GM23338 (cell line): ENCODE data around the gene TLNRD1. TPM values are rescaled to one million over a fixed set of nuclear protein-coding genes. Genes with fewer than 3 reads are reported as not detected.

ENCODE experiments used
- ATAC-seq: fragments of 200-7000 bp; cut with Tn5 transposase; 3 replicates; pipeline ENCODE4 v1.9.1; 2020
- DNase-seq: peaks from one replicate; pipeline ENCODE4 v3.0.0-alpha.2; 2015; ENCODE audit warnings: low spot score
- H2AFZ ChIP-seq: fragments of 200-600 bp; sonication (generic); 2 replicates; pipeline ENCODE4 v1.8.0; 2016; ENCODE audit warnings: antibody characterized with exemption, mild to moderate bottlenecking, moderate library complexity
- H3F3A ChIP-seq: fragments of 200-600 bp; sonication (generic); replicated peaks from 2 replicates; pipeline ENCODE4 v1.8.0; 2017; ENCODE audit warnings: antibody characterized with exemption, mixed run types, low read depth
- H3K27ac ChIP-seq: fragments of 200-600 bp; sonication (generic); 2 replicates; pipeline ENCODE4 v1.6.1; 2016; ENCODE audit warnings: low read depth
- H3K27me3 ChIP-seq: fragments of 200-600 bp; sonication (generic); 2 replicates; pipeline ENCODE4 v1.8.0; 2016; ENCODE audit warnings: mild to moderate bottlenecking, mixed run types, moderate library complexity; ENCODE audit not compliant: insufficient read depth
- H3K36me3 ChIP-seq: fragments of 200-600 bp; sonication (generic); 2 replicates; pipeline ENCODE4 v1.8.0; 2016; ENCODE audit warnings: mild to moderate bottlenecking; ENCODE audit not compliant: insufficient read depth
- H3K4me1 ChIP-seq: fragments of 200-600 bp; sonication (generic); 2 replicates; pipeline ENCODE4 v1.8.0; 2016; ENCODE audit warnings: mild to moderate bottlenecking, moderate library complexity; ENCODE audit not compliant: insufficient read depth
- H3K4me2 ChIP-seq: fragments of 200-600 bp; sonication (generic); 2 replicates; pipeline ENCODE4 v1.7.1; 2017; ENCODE audit warnings: mixed run types
- H3K4me3 ChIP-seq: fragments of 200-600 bp; sonication (generic); 2 replicates; pipeline ENCODE4 v1.6.1; 2016; ENCODE audit warnings: mixed run types
- H3K79me2 ChIP-seq: fragments of 200-600 bp; sonication (generic); replicated peaks from 2 replicates; pipeline ENCODE4 v1.8.0; 2017; ENCODE audit warnings: mild to moderate bottlenecking; ENCODE audit not compliant: insufficient read depth
- H3K9me2 ChIP-seq: fragments of 200-600 bp; sonication (generic); 2 replicates; pipeline ENCODE4 v1.8.0; 2017; ENCODE audit not compliant: insufficient read depth
- H4K20me1 ChIP-seq: fragments of 200-600 bp; sonication (generic); replicated peaks from 2 replicates; pipeline ENCODE4 v1.8.0; 2017; ENCODE audit warnings: mild to moderate bottlenecking; ENCODE audit not compliant: insufficient read depth
- H3K27ac Mint-ChIP-seq: 2 replicates; pipeline ENCODE4 v1.8.0; 2020; ENCODE audit warnings: inconsistent platforms, mild to moderate bottlenecking, moderate library complexity, mixed read lengths
- H3K27me3 Mint-ChIP-seq: 3 replicates; pipeline ENCODE4 v1.8.0; 2022; ENCODE audit warnings: low read depth, mild to moderate bottlenecking, moderate library complexity, mixed read lengths, inconsistent platforms; ENCODE audit not compliant: insufficient read depth, poor library complexity
- H3K36me3 Mint-ChIP-seq: 3 replicates; pipeline ENCODE4 v1.8.0; 2021; ENCODE audit warnings: low read depth, mild to moderate bottlenecking, inconsistent platforms, moderate library complexity, mixed read lengths
- H3K4me1 Mint-ChIP-seq: 3 replicates; pipeline ENCODE4 v1.8.0; 2020; ENCODE audit warnings: mild to moderate bottlenecking, inconsistent platforms, mixed read lengths
- H3K4me3 Mint-ChIP-seq: 3 replicates; pipeline ENCODE4 v1.8.0; 2021; ENCODE audit warnings: moderate library complexity, mild to moderate bottlenecking, inconsistent platforms, mixed read lengths
- H3K9me3 Mint-ChIP-seq: 3 replicates; pipeline ENCODE4 v1.8.0; 2020; ENCODE audit warnings: moderate library complexity, mild to moderate bottlenecking, inconsistent platforms, mixed read lengths
- CREB1 ChIP-seq: fragments of 250-450 bp; sonication (Bioruptor Pico); IDR thresholded peaks from 2 replicates; pipeline ENCODE4 v1.5.0; 2020; ENCODE audit warnings: low read depth, mild to moderate bottlenecking, moderate library complexity
- CTCF ChIP-seq, 2 experiments: fragments of 200-600 bp in 1 of 2; sonication (generic) in 1 of 2; conservative IDR thresholded peaks; 2 replicates each; pipeline versions ENCODE4 v1.5.1 to v1.6.1; 2016 to 2017; ENCODE audit warnings: antibody characterized with exemption in 2 of 2, low read depth in 2 of 2, mild to moderate bottlenecking in 2 of 2, moderate library complexity in 1 of 2
- ETS1 ChIP-seq: IDR thresholded peaks from 2 replicates; pipeline ENCODE4 v1.6.1; 2016; ENCODE audit warnings: antibody characterized with exemption
- EZH2 ChIP-seq: fragments of 200-600 bp; sonication (generic); IDR thresholded peaks from one replicate; pipeline ENCODE4 v1.8.0; 2017; ENCODE audit warnings: antibody characterized with exemption, mild to moderate bottlenecking, low read depth; ENCODE audit not compliant: unreplicated experiment
- EZH2phosphoT487 ChIP-seq: fragments of 200-600 bp; sonication (generic); IDR thresholded peaks from one replicate; pipeline ENCODE4 v1.8.1; 2018; ENCODE audit warnings: antibody characterized with exemption; ENCODE audit not compliant: unreplicated experiment
- JUNB ChIP-seq: IDR thresholded peaks from one replicate; pipeline ENCODE4 v1.6.1; 2016; ENCODE audit warnings: antibody characterized with exemption; ENCODE audit not compliant: unreplicated experiment
- NANOG ChIP-seq: IDR thresholded peaks from 2 replicates; pipeline ENCODE4 v1.6.1; 2016; ENCODE audit warnings: antibody characterized with exemption, borderline replicate concordance
- POLR2AphosphoS5 ChIP-seq: IDR thresholded peaks from 2 replicates; pipeline ENCODE4 v1.6.1; 2016; ENCODE audit warnings: antibody characterized with exemption, low read depth
- REST ChIP-seq: IDR thresholded peaks from one replicate; pipeline ENCODE4 v1.6.1; 2018; ENCODE audit warnings: antibody characterized with exemption; ENCODE audit not compliant: unreplicated experiment
- ZNF114 ChIP-seq: fragments of 250-450 bp; sonication (Bioruptor Pico); IDR thresholded peaks from 2 replicates; pipeline ENCODE4 v1.5.0; 2020; ENCODE audit warnings: mild to moderate bottlenecking, moderate library complexity
- polyA plus RNA-seq: library from polyadenylated mRNA; unstranded; fragments of >200 nt; fragmentation: Nextera tagmentation; extraction: Ambion mirVana; gene quantifications from 2 replicates; pipeline ENCODE4 v1.2.1, GENCODE V29; 2016
- total RNA-seq: library from RNA; depleted of rRNA; stranded (reverse); fragments of >200 nt; shearing (Covaris generic); gene quantifications from 2 replicates; pipeline ENCODE4 v1.2.3, GENCODE V29; 2014

The TLNRD1 gene
- total and polyA plus RNA-seq, 2 experiments from 2014 or later, result 6.7 to 27.3 TPM

- Histone ChIP-seq H3F3A (no peaks in the 10 kb centered on the region), H3K79me2 (no peaks in the 10 kb centered on the region), H3K36me3 (no peaks in the 10 kb centered on the region), H3K27me3 (no peaks in the 10 kb centered on the region), H3K9me2 (no peaks in the 10 kb centered on the region), H4K20me1 (no peaks in the 10 kb centered on the region), H3K4me1 (peaks cover 9% of the 10 kb centered on the region), H3K4me2 (0 out of 2 replicates have a peak overlapping the region, but pooled peaks have one; percentile 12), H2AFZ (peak overlapping the region; percentile 93), H3K27ac (no peak overlapping the region), H3K4me3 (no peak overlapping the region)
- Mint-ChIP-seq H3K36me3 (peaks cover 3% of the 10 kb centered on the region; the same call in 1 of the 3 replicates), H3K27me3 (peaks cover 7% of the 10 kb centered on the region), H3K4me1 (peaks cover 28% of the 10 kb centered on the region), H3K9me3 (no peaks in the 10 kb centered on the region; the same call in 2 of the 3 replicates), H3K4me3 (no peak overlapping the region), H3K27ac (no peak overlapping the region)
- ATAC-seq, result no peak
- TF ChIP-seq REST (no peak), JUNB (no peak), EZH2 (no peak), NANOG (no peak), CTCF (conservative IDR thresholded peaks at IDR 0.05; ENCODE audit: low read depth in 2 of 2) (no peak), ETS1 (no peak), POLR2AphosphoS5 (no peak), ZNF114 (CRISPR knock-in tag) (no peak), EZH2phosphoT487 (no peak), CREB1 (CRISPR knock-in tag) (no peak)
- peak; percentile 10 for DNase-seq
These were observed 23.6 kb downstream of the TLNRD1 start for GRCh38 chr15:81024265-81024872.
